IPS-18c (cell line): ENCODE measurements around the gene USP12.
"Not testable (repeated sequence)": the region's sequence is repeated elsewhere in the genome, so short reads cannot be mapped to it uniquely, and the experiment has no call there.

Experiments used
- H3K4me3 ChIP-seq: 2 replicates; pipeline ENCODE4 v1.7.0; 2013; ENCODE audit warnings: low read depth, mild to moderate bottlenecking, low read length, moderate library complexity; ENCODE audit not compliant: insufficient read depth
- H3K9me3 ChIP-seq: one replicate; pipeline ENCODE4 v1.6.1; 2013; ENCODE audit warnings: mild to moderate bottlenecking, low read length, moderate library complexity; ENCODE audit not compliant: control insufficient read depth, insufficient read depth

Gene USP12

DNA sequence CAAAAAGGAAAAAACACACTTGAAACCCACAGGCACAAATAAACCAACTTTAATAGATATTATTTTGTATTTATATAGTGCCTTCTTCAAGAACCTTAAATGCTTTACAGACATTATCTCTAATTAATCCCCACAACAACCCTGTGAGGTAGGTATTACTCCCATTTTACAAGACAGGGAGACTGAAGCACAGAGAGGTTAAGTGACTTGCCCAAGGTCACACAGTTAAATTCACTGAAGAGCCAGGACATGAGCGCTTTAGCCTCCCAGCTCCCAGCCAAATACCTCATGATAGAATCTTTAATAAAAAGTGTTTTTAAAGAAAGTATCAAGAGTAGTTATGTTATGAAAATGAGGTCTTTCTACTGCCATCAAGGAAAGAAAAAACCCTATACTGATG, 105.5 kb downstream of the USP12 start:
- not testable (repeated sequence) for H3K9me3 ChIP-seq, H3K4me3 ChIP-seq

DNA sequence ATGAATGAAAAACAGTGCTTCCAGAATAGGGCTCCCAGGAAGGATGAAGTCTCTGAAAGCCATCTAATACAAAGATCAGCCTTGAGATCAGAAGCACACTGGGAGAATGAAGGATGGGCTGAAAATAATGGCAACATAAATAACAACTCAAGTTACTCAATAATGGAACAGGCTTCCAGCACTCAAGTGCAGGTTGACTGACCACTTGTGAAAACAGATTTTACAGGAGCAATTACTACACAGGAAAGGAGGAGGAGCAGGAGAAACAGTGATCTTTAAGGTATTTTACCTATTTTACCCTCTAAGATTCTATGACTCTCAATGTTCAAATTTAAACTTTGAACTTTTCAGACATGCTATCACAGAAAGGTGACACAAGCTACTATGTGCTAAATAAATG, 106.0 kb downstream of the USP12 start:
- no peak overlapping the region for H3K4me3 ChIP-seq
- no peaks in the 10 kb centered on the region for H3K9me3 ChIP-seq

DNA sequence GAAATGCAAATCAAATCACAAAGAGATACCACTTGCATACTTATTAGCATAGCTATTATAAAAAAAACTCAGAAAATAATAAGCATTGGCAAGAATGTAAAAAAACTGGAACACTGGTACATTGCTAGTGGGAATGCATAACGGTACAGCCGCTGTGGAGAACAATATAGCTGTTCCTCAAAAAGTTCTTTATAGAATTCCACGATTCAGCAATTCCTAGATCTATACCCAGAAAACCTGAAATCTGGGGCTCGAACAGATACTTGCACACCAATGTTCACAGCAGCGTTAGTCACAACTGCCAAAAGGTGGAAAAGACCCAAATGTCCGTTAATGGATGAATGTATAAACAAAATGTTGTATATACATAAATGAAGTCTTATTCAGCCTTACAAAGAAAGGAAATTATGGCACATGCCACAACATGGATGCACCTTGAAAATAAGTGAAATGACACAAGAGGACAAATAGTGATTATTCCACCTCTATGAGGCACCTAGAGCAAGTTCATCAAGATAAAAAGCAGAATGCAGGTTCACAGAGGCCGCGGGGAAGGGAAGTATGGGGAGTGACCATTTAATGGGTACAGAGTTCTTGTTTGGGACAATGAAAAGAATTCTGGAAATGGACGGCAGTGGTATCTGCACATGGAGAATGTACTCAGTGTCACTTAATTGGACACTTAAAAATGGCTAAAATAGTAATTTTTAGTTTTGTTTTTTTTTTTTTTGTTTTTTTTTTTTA, 107.2 kb downstream of the USP12 start:
- Histone ChIP-seq H3K9me3 (no peaks in the 10 kb centered on the region), H3K4me3 (no peak overlapping the region)

DNA sequence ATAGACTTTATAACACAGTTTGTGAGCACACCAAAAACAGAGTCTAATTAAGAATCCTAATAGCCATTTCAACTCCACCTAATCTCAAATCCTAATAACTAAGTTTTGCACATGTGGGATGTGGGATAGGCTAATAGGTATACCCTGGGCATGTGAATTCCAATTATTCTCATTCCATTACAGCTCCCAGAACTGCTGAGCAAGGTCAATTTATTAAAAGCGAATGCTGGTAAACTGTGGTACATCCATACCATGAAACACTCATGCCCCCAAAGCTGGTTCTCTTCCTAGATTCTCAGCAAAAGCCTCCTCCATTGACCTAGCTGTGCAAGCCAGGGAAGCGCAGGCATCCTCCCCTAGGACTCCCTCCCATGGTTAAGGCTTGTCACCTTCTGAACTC, 113.8 kb downstream of the USP12 start:
- Histone ChIP-seq H3K4me3 (no peak overlapping the region), H3K9me3 (no peaks in the 10 kb centered on the region)

DNA sequence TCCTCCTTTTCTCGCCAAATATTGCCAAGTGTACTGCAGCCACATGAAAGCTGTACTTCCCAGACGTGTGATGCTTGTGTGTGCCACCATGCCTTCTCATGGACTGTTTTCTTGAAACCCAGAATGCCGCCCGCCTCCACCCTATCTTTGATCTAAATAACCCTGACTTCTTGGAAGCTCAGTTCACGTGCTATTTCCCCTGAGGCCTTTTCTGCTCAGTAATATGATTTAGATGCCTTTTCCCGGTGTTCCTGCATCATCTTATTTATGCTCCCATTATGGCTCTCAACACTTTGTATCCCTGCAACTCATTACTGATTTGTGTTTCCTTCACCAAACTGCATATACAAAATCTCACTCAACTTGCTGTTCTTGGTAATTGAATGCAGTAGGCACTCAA, 116.1 kb downstream of the USP12 start:
- Histone ChIP-seq H3K9me3 (no peaks in the 10 kb centered on the region), H3K4me3 (no peak overlapping the region)

DNA sequence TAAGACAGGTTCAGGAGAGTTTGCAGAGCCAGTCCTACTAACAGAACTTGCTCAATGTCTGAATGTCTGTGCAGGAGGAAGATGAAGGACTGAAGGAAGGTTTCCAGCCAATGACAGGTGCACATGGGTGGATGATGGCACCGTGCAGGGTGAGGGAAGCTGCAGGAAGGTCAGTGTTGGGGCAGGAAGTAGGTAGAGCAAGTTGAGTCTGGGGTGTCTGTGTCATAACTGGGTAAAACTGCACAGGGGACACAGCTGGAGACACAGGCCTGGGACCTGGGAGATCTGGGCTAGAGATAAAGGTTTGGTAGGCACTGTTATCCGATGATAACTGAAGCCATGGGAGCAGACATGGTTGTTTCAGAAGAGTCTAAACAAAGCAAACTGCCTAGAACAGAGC, 116.9 kb downstream of the USP12 start:
- Histone ChIP-seq H3K4me3 (no peak overlapping the region), H3K9me3 (no peaks in the 10 kb centered on the region)

DNA sequence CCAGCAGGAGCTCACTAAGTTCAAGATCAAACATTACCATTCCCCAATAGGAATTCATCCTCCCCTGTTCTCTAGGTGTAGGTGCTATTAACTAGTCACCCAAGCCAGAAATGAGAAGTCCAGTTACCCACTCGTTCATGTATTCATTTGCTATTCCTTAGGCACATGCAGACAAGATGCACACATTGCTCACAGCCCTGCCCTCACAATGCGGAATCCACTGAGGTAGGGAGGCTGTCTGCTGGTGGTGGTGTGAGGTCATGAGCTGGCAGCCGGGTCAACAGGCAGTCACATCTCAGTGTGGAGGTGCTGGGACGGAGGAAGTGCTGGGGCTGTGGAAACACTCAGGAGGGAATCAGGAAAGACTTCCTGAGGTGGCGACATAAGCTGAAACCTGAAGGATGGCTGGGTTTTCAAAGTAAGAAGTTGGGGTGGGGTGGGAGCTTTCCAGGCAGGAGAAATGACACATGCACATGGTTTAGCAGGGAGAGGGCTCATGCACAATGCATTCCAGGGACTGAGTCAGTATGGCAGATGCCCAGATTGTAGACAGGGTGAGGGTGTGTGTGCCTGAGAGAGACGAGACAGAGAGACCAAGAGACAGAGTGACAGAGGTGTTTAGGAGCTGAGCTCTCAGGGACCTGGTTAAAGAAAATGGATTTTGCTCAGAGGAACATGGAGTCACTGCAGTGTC, 117.6 kb downstream of the USP12 start:
- no peak overlapping the region for H3K4me3 ChIP-seq
- H3K9me3 ChIP-seq, result no peaks in the 10 kb centered on the region

DNA sequence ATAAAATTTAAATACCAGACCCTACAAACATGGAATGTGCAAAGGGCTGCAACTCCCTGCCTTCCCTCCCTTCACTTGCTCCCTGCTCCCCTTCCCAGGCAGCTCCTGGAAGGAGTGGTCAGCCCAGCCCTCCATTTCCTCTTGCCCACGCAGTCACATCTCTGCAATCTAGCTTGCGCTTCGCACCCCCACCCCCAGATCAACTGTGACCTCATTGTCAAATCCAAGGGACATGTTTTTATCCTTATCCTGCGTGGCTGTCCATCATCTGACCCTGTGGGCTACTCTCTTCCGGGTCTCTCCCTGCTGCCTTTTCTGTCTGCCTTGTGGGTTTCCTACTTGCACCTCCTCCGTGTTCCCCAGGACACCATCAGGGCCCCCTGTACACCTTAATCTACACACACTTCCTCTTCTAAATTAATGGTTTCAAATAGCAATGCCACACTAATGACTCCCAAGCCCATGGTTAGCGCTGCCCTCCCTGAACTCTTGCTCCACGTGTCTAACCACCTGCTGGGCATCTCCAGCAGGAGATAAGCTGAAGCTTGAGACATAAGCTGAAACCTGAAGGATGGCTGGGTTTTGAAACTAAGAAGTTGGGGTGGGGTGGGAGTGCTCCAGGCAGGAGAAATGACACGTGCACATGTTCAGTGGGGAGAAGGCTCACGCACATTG, 118.3 kb downstream of the USP12 start:
- H3K4me3 ChIP-seq, result no peak overlapping the region
- no peaks in the 10 kb centered on the region for H3K9me3 ChIP-seq

DNA sequence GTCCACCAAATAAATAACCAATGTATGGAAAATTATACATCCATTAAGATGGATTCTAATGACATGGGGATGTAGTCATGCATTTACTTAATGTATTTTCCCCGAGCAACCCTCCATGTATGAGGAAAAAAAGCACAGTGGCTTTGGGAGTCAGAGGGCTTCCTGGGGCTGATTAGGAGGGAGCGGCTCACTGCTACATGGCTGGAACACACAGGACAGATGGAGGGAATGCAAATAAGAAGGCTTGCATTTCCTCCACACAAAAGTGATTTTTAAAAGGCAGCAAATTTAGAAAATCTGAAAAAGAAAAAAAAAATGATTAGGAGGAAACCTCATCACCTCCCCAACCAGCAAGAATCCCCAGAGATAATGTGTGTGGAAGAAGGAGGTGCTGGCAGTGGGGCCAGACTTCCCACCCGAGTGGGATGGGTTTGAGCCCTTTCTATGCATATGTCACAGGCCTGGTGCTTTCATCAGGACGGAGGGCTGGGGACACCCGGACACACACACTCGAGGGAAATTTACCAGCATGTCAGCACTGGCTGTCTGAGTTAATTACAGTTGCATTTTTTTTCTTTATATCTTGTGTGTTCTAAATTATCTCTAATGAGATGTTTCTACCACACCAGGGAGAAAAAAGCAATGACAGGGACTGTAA, 118.9 kb downstream of the USP12 start:
- Histone ChIP-seq H3K4me3 (no peak overlapping the region), H3K9me3 (no peaks in the 10 kb centered on the region)

DNA sequence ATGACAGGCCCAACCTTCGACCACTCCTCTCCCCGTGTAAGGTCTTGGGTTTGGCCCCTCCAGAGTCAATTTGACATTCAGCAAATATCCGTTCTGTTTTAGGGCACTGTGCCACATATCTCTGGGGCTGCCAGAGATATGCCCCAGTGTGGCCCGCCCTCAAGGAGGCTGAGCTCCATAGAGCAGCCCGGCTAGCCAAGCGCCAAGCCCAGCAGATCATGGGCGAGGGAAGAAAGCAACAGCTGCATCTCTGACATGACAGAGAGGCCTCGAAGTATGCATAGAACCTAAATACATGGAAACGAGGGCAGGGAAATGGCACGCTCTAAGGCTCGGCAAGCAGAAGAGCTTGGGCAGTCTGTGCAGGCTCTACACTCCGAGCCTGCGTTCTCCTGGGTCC, 124.5 kb downstream of the USP12 start:
- Histone ChIP-seq H3K9me3 (no peaks in the 10 kb centered on the region), H3K4me3 (no peak overlapping the region)

DNA sequence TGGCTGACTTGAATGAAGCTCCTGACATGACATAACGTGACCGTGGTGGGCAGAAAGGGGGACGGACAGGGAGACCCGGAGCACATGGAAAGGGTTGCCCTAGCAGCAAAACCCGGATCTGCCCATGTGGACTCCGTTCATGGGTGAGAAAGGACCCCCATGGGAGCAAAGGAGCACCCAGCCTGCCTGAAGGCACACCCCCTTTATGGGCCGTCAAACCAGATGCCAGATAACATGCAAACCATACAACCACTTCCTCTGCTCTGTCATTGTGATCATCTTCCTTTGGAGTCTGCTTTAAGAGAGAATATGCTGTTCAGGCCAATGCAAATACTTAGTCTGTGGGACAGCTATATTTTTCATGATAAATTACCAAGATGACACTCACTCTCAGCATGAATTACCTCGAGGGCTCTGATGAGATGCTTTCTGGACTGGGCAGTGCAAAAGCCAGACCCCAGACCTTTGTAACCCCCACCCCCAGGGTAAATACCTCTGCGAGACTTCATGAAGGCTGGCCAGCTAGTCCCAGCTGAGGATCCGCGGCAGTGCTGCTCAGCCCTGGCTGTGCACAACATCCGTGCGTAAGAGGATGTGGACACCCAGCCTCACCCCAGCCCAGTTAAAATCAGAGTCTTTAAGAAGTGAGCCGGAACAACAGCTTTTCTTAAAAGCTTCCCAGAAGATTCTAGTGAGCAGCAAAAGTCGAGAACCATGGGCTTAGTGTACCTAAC, 126.6 kb downstream of the USP12 start:
- Histone ChIP-seq H3K4me3 (no peak overlapping the region), H3K9me3 (no peaks in the 10 kb centered on the region)

DNA sequence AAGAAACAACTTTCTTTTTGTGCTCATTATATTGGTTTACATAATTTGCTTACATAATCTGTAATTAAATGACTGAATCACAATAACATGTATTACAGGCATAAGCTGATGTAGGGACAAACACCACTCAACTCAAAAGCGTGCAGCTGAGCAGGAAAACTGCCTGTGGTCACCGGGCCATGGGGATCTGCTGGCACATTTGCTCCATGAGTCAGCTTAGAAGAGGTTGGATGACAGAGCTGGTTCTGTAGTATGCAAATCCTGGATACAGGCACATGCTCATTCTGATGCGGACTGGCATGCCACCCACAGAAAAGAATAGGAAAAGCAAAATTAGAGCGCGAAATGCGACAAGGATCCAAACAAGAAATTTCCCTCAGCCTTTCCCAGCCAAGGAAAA, 128.6 kb downstream of the USP12 start:
- Histone ChIP-seq H3K9me3 (no peaks in the 10 kb centered on the region), H3K4me3 (no peak overlapping the region)

DNA sequence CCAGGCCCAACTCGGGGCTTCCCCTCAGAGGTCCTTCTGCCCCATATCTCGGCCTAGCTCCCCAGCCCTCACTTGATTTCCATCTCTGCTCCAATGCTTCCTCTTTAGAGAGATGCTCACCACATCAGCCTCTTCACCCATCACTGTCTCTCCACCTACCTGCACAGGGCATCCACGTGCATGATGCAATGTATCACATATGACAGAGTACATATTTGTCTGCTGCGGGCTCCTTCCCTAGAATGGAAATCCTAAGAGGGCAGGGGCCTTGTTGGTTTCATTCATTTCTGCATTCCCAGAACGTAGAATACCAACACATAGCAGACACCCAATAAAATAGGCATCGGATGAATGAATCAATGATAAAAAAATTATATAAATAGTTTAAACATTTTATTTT, 130.3 kb downstream of the USP12 start:
- H3K4me3 ChIP-seq, result no peak overlapping the region
- H3K9me3 ChIP-seq, result no peaks in the 10 kb centered on the region

DNA sequence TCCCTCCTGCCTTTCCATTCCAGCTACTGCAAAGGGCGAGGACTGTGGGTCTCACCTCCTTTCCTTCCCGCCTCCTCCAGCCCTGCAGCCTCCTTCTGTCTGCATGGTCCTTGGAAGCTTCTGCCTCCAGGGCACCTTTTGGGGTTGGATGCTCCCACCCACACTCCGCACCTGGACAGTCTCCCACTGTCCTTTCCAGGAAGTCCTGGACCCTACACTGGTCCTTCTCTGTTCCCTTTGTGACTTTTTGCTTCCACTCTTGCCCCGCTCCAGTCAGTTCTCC, 130.8 kb downstream of the USP12 start:
- no peak overlapping the region for H3K4me3 ChIP-seq
- no peaks in the 10 kb centered on the region for H3K9me3 ChIP-seq

DNA sequence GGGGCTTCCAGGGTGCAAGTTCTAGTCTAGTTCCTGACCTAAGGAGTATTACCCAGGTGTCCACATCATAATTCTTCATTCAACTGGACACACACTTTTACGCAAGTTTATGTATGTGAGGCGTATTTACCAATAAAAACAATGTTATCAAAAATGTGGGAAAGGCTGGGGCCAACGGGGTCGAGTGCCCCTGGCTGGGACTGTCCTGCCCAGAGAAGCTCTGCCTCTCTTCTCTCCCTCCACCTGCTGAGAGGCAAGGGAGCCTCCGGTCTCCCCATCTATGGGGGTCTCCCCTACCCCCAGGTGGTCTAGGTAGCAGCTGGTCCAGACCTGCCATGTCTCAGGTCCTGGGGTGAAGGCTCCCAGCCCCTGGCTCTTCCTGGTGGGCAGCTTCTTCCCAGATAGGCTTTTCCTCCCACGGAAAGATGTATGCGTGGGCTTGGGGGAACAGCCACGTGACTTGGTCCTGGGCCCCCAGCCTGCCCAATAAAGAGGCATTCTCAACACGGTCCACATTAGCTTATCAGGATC, 132.4 kb downstream of the USP12 start:
- H3K9me3 ChIP-seq, result no peaks in the 10 kb centered on the region

DNA sequence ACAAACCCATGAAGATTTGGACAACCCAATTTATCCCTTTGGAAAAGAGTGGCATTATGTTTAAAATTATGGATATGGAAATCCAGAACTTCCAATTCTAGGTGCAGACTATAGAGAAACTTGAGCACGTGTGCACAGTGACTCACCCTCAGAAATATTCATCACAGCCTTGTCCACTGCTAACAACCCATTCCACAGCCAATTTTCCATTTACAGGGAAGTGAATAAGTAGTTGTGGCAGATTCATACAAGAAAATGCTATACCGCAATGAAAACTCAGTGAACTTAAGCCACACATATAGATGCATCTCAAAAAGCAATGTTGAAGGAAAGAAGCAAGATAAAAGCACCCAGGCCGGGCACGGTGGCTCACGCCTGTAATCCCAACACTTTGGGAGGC, 133.3 kb downstream of the USP12 start:
- no peaks in the 10 kb centered on the region for H3K9me3 ChIP-seq
- H3K4me3 ChIP-seq, result no peak overlapping the region

More for the DNA sequence above, 132.4 kb downstream of the USP12 start:
- H3K4me3 ChIP-seq, result no peak overlapping the region

DNA sequence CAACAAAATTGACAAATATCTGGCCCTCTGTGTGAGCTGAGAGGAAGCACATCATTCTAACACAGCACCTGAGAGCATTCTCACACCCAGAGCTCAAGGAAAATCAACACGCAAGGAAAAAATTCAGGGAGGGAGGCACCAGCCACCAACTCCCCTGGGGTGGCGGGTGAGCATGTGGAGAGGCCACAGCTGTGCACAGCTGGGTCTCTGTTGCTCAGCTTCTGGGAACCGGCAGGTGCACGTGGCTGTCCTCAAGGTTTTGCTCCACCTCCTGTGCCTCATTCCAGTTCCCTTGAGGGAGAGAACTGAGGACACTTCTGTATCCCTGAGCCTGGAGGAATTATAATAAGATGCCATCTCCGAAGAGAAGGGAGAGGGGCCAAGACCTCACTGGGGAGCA, 134.0 kb downstream of the USP12 start:
- Histone ChIP-seq H3K9me3 (no peaks in the 10 kb centered on the region), H3K4me3 (no peak overlapping the region)
